NB4 (cell line): ENCODE measurements around the gene AFAP1.

Experiments used
- DNase-seq: peaks from one replicate; pipeline ENCODE4 v3.0.0; 2010; ENCODE audit warnings: low read depth
- H3K4me3 ChIP-seq: one replicate; pipeline ENCODE4 v1.5.1; 2011; ENCODE audit warnings: mild to moderate bottlenecking, low read depth, low read length, moderate library complexity
- CTCF ChIP-seq: IDR thresholded peaks from one replicate; pipeline ENCODE4 v1.5.1; 2012; ENCODE audit warnings: low read depth, low read length
- MAX ChIP-seq: IDR thresholded peaks from 2 replicates; pipeline ENCODE4 v1.6.1; 2011; ENCODE audit warnings: low read depth, low read length
- MYC ChIP-seq: IDR thresholded peaks from 2 replicates; pipeline ENCODE4 v1.6.1; 2011; ENCODE audit warnings: low read depth, low read length
- POLR2A ChIP-seq: IDR thresholded peaks from 2 replicates; pipeline ENCODE4 v1.6.1; 2011; ENCODE audit warnings: mild to moderate bottlenecking; ENCODE audit not compliant: insufficient read length; ENCODE audit errors: extremely low read depth

The AFAP1 gene

GRCh38 chr4:7805533-7806337 lies 133.9 kb downstream of the AFAP1 start:
- DNase-seq = no peak
- no peak overlapping the region for H3K4me3 ChIP-seq
- TF ChIP-seq CTCF (no peak), MAX (no peak), MYC (no peak), POLR2A (no peak)

- DNase-seq = no peak
- H3K4me3 ChIP-seq = no peak overlapping the region
- TF ChIP-seq CTCF = no peak
- TF ChIP-seq MYC = no peak
- TF ChIP-seq MAX = no peak
- TF ChIP-seq POLR2A = no peak
Measured at GRCh38 chr4:7804756-7805385, 134.8 kb downstream of the AFAP1 start.

- TF ChIP-seq MYC (no peak), MAX (no peak), POLR2A (no peak), CTCF (peak; percentile 99)
- DNase-seq = peak; percentile 80
- H3K4me3 ChIP-seq = no peak overlapping the region
Measured at GRCh38 chr4:7803992-7804755, 135.5 kb downstream of the AFAP1 start.

- no peak for DNase-seq
- TF ChIP-seq MAX = no peak
- TF ChIP-seq CTCF = no peak
- TF ChIP-seq POLR2A = no peak
- no peak for TF ChIP-seq MYC
- H3K4me3 ChIP-seq = no peak overlapping the region
Measured at GRCh38 chr4:7803371-7803770, 136.3 kb downstream of the AFAP1 start.

GRCh38 chr4:7802093-7802726 lies 137.5 kb downstream of the AFAP1 start:
- TF ChIP-seq CTCF (peak; percentile 84), MAX (no peak; the same call in 1 of the 2 replicates)
- DNase-seq = peak; percentile 79
- no peak overlapping the region for H3K4me3 ChIP-seq
